Panc1 (cell line): ENCODE data around the gene PRKCZ. TPM values are rescaled to one million over a fixed set of nuclear protein-coding genes. Genes with fewer than 3 reads are reported as not detected.

Experiments used
- ATAC-seq: fragments of 200-7000 bp; cut with Tn5 transposase; 2 replicates; pipeline ENCODE4 v1.9.1; 2020; ENCODE audit warnings: mild to moderate bottlenecking, moderate library complexity
- BruUV-seq: library from RNA; stranded (reverse); fragments of 400-500 nt; replicated peaks from 2 replicates; lab custom pipeline; 2021; lab: Mats Ljungman, UMichigan
- CTCF ChIA-PET: fragments of 300-600 bp; sonication (Branson Sonifier 250); formaldehyde crosslinking; loops from one replicate; lab custom pipeline; 2022; ENCODE audit warnings: antibody characterized with exemption; lab: Charles Lee
- POLR2A ChIA-PET: fragments of 300-600 bp; sonication (Branson Sonifier 250); formaldehyde crosslinking; loops from one replicate; lab custom pipeline; 2022; ENCODE audit warnings: antibody characterized with exemption; lab: Charles Lee
- DNase-seq: peaks from one replicate; pipeline ENCODE4 v3.0.0-alpha.2; 2010; ENCODE audit warnings: low read depth, low spot score
- H3K27ac ChIP-seq: 2 replicates; pipeline ENCODE4 v1.5.1; 2011; ENCODE audit warnings: mild to moderate bottlenecking, low read length, inconsistent platforms
- H3K27me3 ChIP-seq: fragments of 200-500 bp; sonication (Bioruptor generic); 2 replicates; pipeline ENCODE4 v1.6.0; 2014; ENCODE audit warnings: low read length, inconsistent platforms; ENCODE audit not compliant: control insufficient read depth, insufficient read depth
- H3K36me3 ChIP-seq: fragments of 200-500 bp; sonication (Bioruptor generic); 2 replicates; pipeline ENCODE4 v1.5.1; 2014; ENCODE audit warnings: inconsistent platforms, mild to moderate bottlenecking, low read length, moderate library complexity; ENCODE audit not compliant: control insufficient read depth, insufficient read depth
- H3K4me1 ChIP-seq: 2 replicates; pipeline ENCODE4 v1.5.1; 2011; ENCODE audit warnings: inconsistent platforms, mild to moderate bottlenecking, low read length, moderate library complexity; ENCODE audit not compliant: control insufficient read depth, insufficient read depth
- H3K4me3 ChIP-seq, 2 experiments: 2 replicates each; pipeline ENCODE4 v1.5.1; 2011 to 2012; ENCODE audit warnings: low read depth in 2 of 2, low read length in 2 of 2, mild to moderate bottlenecking in 2 of 2, inconsistent platforms in 1 of 2, moderate library complexity in 1 of 2
- H3K9me3 ChIP-seq: fragments of 200-500 bp; sonication (Bioruptor generic); 2 replicates; pipeline ENCODE4 v1.5.1; 2014; ENCODE audit warnings: low read depth, mild to moderate bottlenecking, inconsistent platforms, low read length, moderate library complexity; ENCODE audit not compliant: control insufficient read depth, insufficient read depth
- CTCF ChIP-seq: fragments of 450-650 bp; IDR thresholded peaks from 2 replicates; pipeline ENCODE4 v1.5.1; 2017; ENCODE audit warnings: mild to moderate bottlenecking
- POLR2AphosphoS5 ChIP-seq: IDR thresholded peaks from 2 replicates; pipeline ENCODE4 v1.6.1; 2012; ENCODE audit warnings: mild to moderate bottlenecking, low read depth, low read length, moderate library complexity
- REST ChIP-seq, 2 experiments: IDR thresholded peaks; 2 replicates each; pipeline ENCODE4 v1.6.1; 2011 to 2012; ENCODE audit warnings: low read depth in 2 of 2, control low read depth in 1 of 2, low read length in 1 of 2, mild to moderate bottlenecking in 1 of 2, moderate library complexity in 1 of 2; ENCODE audit not compliant: insufficient read depth in 1 of 2
- SIN3A ChIP-seq: IDR thresholded peaks from 2 replicates; pipeline ENCODE4 v1.6.1; 2012; ENCODE audit warnings: low read depth, mild to moderate bottlenecking, low read length, moderate library complexity, borderline replicate concordance; ENCODE audit not compliant: insufficient read depth
- TCF7L2 ChIP-seq: IDR thresholded peaks from 2 replicates; pipeline ENCODE4 v1.6.1; 2011; ENCODE audit warnings: mild to moderate bottlenecking, low read depth, low read length, inconsistent platforms
- in situ Hi-C: cut with HindIII; loops from 2 replicates; pipeline ENCODE4 v1.10.0; 2016; ENCODE audit warnings: low sequenced_read_pairs, low pct_unique_long_range_greater_than_20kb
- intact Hi-C: fragments of 100-400 bp; cut with micrococcal nuclease; formaldehyde crosslinking; loops from one replicate; pipeline ENCODE4 v1.10.0; 2022; ENCODE audit not compliant: unreplicated experiment
- total RNA-seq: library from RNA; stranded (reverse); gene quantifications from one replicate; pipeline ENCODE4 v1.2.1, GENCODE V29; 2021; ENCODE audit not compliant: unreplicated experiment

Gene PRKCZ
- total RNA-seq, 1 experiment from 2014 or later: 26.7 TPM

GRCh38 chr1:2086446-2087078 lies 36.4 kb downstream of the PRKCZ start:
- DNase-seq (no peak), ATAC-seq (no peak)
- no peaks in the 10 kb centered on the region for H3K36me3 ChIP-seq
- in situ Hi-C loops (no loop called here), intact Hi-C loops (no loop called here)
- no peak overlapping the region for H3K4me3 ChIP-seq
- no peaks in the 10 kb centered on the region for H3K4me1 ChIP-seq
- no TSS peak for BruUV-seq
- ChIA-PET POLR2A (interaction anchor here (0.7 kb wide), 1 partner anchor 123 kb away, joined by 8 read pairs; no protein-coding TSS in a partner anchor), CTCF (interaction anchor here (0.5 kb wide), 1 partner anchor 78 kb away, joined by 3 read pairs; no protein-coding TSS in a partner anchor)
- H3K27ac ChIP-seq: no peak overlapping the region
- H3K9me3 ChIP-seq: no peaks in the 10 kb centered on the region
- no peak for TF ChIP-seq TCF7L2
- no peak for TF ChIP-seq CTCF
- no peak for TF ChIP-seq POLR2AphosphoS5
- no peak for TF ChIP-seq REST (IDR thresholded peaks at IDR 0.05; ENCODE audit: insufficient read depth in 1 of 2, low read depth in 2 of 2, low read length in 1 of 2)
- no peak for TF ChIP-seq SIN3A
- no peaks in the 10 kb centered on the region for H3K27me3 ChIP-seq

- no peaks in the 10 kb centered on the region for H3K36me3 ChIP-seq
- in situ Hi-C loops: no loop called here
- POLR2A ChIA-PET: no interaction called here
- H3K27ac ChIP-seq: no peak overlapping the region
- CTCF ChIA-PET: no interaction called here
- no peaks in the 10 kb centered on the region for H3K27me3 ChIP-seq
- no peaks in the 10 kb centered on the region for H3K4me1 ChIP-seq
- no peaks in the 10 kb centered on the region for H3K9me3 ChIP-seq
- intact Hi-C loops: no loop called here
- no peak for ATAC-seq
- no peak for DNase-seq
- no TSS peak for BruUV-seq
- no peak overlapping the region for H3K4me3 ChIP-seq
- TF ChIP-seq TCF7L2 (no peak), CTCF (no peak), REST (IDR thresholded peaks at IDR 0.05; ENCODE audit: insufficient read depth in 1 of 2, low read depth in 2 of 2, low read length in 1 of 2) (no peak), SIN3A (no peak), POLR2AphosphoS5 (no peak)
These were observed 37.6 kb downstream of the PRKCZ start for GRCh38 chr1:2087766-2088165.
